NCI-H510A treated with DMSO at 0.1 percent for 48 hours (cell line): ENCODE measurements around the gene MYO16.

Experiments
- DNase-seq: peaks from one replicate; lab custom pipeline; 2025; lab: John Stamatoyannopoulos, UW

Gene MYO16

DNA sequence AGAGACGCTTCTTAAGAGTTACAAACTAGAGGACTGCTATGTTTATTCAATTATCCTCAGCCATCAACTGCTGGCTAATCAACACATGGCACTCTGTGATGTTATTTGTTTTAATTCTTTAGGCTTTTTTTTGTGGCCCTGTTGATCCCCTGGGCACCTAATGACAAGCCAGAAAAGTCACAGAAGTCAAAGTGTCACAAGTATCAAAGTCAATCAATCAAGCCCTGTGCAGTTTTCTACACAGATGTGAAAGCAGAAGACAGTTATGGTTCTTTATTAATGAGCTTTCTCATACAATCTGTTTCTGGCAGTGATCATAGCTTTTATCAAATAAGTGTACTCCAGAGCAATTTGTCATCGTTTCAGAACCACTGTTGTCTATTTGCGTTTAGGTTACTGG lies 34.3 kb downstream of the MYO16 start:
- DNase-seq: no peak

DNA sequence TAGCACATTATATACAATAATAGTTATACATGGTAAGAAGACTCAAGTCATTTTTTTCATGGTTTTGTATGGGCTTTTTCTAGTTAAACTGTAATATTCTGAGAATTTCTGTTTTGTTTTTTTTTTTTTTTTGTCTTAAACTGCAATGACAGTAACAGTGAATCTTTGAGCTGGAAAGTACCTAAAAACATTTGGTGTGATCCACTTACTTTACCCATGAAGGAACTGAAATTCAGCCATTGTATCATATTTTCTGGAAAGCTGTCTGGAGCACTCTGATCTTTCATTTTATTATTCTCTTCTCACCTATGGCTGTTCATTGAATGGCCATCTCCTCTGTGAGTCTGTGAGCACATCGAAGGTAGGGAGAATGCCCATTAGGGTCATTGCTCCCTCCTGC lies 37.8 kb downstream of the MYO16 start:
- DNase-seq: no peak

DNA sequence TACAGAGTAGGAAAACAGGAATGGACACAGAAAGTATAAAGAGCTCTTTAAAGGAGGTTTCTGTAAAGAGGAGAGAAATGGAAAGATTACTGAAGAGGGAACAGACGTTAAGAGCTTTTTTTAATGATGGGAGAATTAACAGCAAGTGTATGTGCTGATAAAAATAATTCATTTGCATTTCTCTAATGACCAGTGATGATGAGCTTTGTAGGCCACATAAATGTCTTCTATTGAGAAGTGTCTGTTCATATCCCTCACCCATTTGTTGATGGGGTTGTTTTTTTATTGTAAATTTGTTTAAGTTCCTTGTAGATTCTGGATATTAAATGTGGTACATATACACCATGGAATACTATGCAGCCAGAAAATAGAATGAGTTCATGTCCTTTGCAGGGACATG lies 40.0 kb downstream of the MYO16 start:
- DNase-seq: no peak

DNA sequence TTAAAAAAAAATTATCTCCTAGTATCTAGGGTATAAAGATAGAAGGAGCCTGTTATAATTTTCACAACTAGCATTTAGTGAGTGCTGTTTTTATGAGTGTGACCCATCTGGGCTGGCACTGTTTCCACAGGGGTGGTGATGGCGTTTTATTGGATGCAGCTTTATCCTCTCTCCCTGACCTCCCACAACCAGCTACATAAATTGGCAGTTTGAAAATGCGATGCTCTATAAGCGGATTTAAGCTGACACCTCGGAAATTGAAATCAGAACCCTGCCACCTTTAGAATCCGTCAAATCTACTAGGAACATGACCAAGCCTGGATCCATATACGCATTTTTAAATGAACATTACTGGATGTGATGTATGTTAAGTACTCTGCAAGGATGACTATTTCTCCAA lies 44.9 kb downstream of the MYO16 start:
- no peak for DNase-seq

DNA sequence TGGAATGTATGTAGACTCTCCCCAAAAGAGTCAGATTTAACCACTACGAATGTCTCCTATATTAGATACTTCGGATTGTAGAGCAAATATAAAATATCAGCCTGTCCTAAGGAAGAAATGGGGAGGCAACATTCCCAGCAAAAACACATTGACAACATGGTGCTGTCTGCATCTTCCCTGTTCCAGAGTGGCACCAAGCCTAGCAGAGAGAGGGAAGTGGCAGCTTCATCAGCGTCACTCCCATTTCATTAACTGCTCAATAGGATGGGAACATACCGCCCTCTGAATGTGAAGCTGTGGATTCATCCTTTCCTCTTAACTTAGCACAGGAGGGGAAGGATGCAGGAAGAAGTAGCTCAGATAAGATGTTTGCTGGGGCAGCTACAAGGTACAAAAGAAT lies 45.4 kb downstream of the MYO16 start:
- DNase-seq: no peak

DNA sequence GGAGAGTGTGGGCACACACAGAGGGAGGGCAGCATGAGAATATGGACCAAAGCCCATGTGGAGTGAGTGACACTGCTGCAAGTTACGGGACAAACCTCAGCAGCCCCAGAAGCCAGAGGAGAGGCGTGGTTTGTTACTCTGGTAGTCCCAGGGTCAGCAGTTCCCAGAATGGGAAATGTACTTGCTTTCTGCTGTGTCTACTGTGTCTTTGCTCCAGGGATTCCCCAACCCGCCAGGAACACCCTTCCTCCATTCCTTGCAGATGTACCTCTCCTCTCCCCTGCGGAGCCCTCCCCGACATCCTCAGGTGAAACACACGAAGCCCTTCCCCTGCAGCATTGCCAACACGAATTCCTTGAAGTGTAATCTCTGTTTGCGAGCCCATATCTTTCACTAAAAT lies 47.2 kb downstream of the MYO16 start:
- DNase-seq: no peak

DNA sequence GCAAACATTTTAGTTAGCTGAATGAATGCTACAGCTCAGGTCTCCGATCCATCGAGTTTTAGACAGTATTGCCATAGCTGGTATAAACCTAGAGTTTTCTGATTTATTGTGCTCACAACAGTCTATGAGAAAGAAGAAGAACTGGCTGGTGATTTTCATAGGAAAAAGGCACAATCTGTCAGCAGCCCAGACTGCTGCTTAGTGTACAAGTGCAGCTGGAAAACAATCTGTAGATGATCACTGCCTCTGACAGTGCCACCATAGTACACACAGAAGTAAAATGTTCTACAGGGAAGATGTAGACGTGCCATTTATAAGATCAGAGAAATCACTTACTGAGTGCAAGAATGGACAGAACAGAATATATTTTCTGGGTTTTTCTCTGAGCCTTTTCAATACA lies 48.4 kb downstream of the MYO16 start:
- no peak for DNase-seq

DNA sequence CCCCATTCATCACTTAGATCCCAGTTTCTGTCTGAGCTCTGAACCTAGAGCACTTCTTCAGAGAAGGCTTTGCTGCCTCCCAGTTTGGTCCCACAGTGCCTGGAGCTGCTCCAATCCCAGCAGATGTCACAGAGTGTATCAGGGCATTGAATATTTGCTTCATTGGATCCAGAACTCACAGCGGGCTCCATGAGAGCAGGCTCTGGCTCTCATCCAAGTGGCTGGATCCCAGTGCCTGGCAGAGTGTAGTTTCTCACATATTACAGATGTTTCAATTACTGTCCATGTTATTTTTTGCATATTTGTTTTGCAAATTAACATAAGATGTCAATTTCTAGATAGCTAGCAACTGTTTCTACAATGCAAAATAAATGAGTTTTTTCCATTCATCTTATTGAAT lies 50.6 kb downstream of the MYO16 start:
- DNase-seq: no peak

DNA sequence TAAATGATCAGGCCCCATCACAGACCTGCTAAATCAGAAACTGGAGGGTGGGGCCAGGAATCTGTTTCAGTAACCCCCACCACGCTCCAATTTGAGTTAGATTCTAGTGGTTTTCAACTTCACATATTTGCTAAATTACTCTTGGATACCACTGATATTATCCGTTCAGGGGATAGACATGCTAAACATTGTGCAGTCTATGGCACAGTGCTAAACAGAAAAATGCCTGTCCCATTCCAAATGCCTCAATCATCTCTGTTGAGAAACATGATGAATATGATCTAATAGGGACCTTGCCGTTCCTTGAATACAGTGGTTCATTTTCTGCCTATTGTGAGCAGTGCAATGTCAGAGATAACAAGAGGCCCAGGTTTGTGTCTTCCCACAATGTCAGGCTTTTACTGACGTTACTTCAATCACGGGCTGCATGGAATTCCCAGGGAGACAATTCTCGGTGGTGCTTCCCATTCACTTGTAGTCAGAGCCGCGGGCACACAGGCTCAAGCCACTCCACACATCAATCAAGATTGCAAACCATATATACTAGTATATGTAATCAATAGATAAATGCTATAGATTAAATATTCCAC lies 52.7 kb downstream of the MYO16 start:
- DNase-seq: no peak

DNA sequence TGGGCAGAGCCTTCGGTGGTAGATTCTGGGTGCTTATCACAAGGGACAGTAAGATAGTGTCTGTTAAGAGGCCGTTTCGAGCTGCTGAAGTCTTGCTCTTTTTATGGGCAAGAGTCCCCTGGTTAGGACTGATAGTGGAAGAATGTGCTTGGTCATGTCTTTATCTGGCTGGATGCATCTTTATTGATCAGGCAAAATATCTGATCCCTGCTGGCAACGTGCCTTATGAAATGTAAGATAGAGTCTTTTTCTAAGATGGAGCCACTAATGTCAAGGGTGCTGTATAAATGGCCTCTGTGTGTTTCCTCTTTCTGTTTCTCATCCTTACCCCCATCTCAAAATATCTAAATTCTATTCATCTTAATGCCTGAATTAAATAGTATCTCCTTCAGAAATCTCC lies 53.3 kb downstream of the MYO16 start:
- no peak for DNase-seq

DNA sequence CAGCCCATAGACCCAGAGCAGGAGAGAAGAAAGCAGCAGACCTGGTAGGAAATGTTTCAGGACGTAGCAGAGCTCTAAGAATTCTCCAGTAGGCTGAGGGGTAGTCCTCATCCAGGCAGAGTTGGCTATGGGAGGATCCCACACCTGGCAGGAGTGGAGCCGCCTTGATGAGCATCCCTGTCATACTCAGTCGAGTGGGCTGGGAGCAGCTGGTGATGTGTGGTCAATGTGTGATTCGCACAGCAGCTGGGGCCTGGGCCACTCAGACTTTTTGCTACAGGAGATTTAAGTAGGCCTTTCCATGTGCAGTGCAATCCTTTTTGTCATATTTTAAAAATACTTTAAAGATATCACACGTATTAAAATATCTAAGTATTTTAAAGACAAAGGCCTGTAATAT lies 56.6 kb downstream of the MYO16 start:
- DNase-seq: no peak

DNA sequence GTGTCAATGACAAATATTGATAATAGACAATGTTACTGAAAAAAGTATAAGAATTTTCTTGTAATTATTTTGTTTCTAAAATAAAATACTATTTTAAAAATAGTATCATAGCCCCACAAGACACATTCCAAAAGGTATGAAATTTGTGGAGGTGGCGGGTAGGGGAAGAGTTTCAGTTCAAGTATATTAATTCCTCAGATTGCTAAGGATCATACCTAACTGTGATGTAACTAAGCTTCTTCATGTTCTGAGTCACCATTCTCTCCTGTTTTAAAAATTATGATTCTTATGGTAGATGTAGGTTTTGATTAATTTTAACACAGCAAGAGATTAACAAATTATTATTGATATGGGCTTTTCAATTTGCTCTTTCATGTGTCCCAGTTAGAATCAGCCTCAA lies 61.3 kb downstream of the MYO16 start:
- DNase-seq: no peak

DNA sequence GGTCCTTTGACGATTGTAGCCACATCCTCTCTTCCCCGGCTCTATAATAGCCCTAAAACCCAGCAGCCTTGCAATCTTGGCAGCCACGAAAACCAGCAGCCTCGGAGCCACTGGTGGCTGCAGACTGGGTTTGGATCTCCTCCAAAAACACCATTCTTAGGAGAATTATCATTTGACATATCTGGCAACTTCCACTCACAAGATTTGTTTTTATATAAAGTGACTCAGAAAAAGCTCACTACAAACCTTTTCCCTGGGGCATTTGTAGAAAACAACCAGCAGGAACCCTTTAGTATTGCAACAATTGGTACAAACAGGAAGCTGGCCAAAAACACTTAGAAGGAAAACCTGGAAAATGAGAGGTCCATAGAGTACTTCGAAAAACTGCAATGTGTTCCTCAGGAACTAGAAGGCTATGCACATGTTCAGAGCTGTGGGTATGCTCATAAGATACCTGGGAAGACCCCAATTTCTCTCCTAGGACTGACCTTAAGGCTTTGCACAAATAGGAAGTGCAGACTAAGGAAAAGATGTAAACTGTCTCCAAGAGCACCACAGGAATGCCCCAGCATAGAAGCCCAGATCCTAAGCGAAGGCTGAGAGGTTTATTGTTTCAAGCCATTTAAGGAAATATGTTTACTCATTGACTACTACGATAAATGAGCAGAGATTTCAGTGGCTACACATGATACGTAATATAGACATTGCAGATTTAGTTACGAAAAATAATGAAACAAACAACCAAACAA lies 71.2 kb downstream of the MYO16 start:
- no peak for DNase-seq

DNA sequence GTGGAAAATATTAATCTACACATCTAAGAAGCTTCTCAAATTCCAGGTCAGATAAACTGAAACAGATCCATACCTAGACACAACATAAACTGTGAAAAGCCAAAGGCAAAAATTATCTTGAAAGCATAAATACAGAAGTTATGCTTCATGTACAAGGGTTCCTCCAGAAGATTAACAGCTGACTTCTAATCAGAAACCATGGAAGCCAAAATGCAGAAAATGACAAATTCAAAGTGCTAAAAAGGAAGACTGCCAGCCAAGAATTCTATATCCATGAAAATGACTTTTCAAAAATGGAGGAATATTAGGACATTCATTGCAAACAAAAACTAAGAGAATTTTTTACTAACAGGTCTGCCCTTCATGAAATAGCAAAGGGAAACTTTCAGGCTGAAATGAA lies 72.8 kb downstream of the MYO16 start:
- DNase-seq: no peak

DNA sequence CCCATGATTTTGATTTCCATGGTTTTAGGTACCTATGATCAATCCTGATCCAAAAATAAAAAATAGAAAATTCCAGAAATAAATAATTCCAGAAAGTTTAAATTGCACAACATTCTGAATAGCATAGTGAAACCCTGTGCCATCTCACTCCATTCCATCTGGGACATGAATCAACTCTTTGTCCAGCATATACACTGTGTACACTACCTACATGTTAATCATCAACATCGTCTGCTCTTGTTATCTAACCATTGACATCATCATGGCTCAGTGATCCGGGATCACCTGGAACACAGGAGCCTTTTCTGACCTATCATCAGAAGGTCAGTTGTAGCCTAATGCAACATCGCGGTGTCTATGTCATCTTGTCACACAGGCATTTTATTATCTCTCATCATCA lies 75.6 kb downstream of the MYO16 start:
- DNase-seq: no peak

DNA sequence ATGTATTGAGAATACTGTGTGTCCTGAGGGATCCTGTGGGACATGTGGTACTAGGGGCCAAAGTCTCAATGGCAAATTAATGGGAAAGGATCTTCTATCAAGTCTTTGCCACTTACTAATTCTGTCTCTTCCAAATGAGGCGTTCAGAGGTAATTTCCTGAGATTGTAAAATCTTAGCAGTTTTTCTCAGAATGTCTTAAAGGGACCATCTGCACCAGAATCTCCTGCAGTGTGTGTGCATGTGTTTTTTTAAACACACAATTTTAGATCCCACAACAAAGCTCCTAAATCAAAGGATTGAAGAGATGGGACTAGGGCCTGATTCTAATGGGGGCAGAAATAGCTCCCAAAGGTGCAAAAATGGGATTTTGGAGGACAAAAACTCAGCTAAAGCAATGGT lies 78.2 kb downstream of the MYO16 start:
- no peak for DNase-seq

DNA sequence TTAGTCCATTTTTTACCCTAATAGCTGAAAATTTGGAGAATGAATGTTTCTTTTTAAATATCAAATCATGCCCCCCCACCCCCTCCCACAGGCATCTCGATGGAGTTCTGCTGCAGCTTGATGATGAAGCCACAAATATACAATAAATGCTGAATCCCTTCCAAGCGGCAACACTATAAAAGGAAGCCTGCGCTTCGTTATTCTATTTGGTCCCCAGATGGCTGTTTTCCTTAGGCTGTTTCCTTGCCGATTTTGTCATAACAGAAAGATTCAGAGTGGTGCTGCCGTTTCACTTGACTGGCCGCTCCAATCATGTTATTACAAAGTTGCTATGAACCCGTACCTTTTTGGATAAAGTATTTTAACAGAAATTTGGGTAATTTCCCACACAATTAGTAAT lies 79.5 kb downstream of the MYO16 start:
- DNase-seq: no peak

DNA sequence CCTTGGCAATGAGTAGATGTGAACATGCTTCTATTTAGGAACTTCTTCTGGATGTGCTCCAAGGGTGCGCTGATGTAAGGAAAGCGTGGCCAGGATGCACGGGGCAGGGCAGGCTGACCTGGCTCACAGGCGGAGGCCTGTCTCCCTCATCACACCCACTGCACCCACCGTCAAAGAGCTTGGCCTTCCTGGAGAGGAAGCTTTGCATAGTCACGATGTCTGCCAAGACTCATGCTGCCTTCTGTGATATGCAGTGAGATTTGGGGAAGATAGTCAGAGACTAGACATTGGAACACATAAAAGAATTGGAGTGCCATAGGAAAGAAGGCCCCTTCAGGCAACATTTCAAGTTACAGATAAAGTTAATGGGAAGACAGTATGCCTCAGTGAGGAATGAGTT lies 82.0 kb downstream of the MYO16 start:
- no peak for DNase-seq

DNA sequence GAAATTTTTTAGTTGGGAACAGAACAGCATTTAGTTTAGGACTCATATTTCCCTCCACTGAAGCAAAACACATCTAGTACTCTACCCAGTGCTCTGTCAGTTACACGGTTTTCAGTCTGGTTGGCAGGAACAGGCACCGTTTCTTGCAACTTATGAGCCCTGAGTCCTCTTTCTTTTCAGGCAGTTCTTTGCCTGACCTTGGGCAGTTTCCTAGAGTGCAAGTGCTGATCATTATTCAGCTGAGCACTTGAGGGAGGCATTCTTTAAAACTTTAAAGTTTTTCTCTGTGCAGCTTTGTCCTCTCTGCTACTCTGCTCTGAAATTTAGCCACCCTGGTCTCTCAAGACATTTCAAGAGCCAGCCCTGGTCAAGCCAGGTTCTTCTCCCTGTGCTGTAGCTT lies 96.1 kb downstream of the MYO16 start:
- no peak for DNase-seq

DNA sequence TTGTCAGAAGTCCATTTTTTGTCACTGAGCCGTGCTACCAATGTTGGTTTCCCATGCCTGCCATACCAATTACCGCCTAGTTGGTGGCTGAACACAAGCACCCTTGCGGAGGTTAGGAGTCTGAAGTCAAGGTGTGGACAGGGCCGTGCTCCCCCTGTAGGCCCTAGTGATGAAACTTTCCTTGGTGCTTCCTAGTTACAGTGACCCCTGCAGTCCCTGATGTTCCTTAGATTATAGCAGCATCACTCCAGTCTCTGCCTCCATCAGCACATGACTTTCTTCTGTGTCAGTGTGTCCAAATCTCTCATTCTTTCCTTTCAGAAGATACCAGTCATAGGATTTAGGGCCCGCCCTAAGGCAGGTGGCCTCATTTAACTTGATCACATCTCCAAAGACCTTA lies 99.0 kb downstream of the MYO16 start:
- DNase-seq: no peak

DNA sequence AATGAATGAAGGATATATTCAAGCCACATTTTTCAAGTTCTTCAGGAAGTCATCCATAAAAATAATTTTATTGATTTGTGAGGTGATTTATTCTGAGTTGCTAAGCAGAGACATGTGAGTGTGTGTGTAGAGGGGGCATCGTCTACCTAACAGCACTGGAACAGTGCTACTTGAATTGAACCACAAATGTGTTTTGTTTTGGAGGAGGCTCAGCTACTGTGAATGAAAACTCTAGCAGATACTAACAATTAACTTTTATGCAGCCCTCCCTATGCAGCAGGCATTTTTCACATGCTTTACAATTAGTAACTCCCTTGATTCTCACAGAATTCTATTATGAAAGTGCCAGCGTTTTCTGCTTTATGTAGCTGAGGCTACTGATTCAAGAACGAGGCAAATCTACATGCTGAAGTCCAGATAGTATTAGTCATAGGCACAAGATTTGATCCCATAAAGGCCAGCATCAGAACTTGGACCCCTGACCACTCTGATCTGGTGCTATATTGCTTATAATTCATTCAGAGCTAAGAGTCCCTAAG lies 103.7 kb downstream of the MYO16 start:
- no peak for DNase-seq

DNA sequence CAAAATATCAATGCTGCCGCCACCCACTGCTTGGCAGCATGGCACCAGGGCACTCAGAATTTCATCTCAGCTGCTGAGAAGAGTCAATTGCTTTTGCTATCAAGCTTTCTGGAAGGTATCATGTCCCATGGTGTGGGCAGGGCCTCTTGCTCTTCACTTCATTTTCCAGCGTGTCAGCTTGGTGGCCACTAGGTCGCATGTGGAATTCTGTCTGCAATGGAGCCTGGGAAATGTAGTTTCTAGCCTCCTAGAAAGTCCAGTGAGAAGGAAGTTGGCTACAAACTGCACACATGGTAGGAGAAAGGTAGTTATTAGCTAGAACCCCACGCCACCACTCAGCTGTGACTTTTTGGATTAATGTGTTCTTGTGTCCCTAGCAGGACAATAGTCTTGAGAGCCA lies 105.3 kb downstream of the MYO16 start:
- peak; percentile 9 for DNase-seq

DNA sequence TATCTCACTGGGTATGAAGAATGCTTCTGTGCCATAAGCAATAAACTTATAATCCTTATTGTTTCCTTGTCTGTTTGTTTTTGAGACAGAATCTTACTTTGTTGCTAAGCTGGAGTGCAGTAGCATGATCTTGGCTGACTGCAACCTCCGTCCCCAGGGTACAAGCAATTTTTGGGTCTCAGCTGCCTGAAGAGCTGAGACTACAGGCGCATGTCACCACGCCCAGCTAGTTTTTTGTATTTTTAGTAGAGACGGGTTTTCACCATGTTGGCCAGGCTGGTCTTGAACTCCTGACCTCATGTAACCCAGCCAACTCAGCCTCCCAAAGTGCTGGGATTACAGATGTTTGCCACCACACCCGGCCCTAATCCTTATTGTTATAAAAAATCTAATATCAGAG lies 112.5 kb downstream of the MYO16 start:
- DNase-seq: no peak
